Ectodermal cell (in vitro differentiated cells): Measurements from ENCODE around the gene RSPH10B.
"Not testable (repeated sequence)": the region's sequence is repeated elsewhere in the genome, so short reads cannot be mapped to it uniquely, and the experiment has no call there.

Experiments
- H3K27ac ChIP-seq: 2 replicates; pipeline ENCODE4 v1.7.0; 2013; ENCODE audit warnings: mild to moderate bottlenecking, low read depth, low read length; ENCODE audit not compliant: insufficient read depth, poor library complexity, severe bottlenecking
- H3K27me3 ChIP-seq: 2 replicates; pipeline ENCODE4 v1.7.0; 2013; ENCODE audit warnings: mild to moderate bottlenecking, low read length; ENCODE audit not compliant: insufficient read depth, control insufficient read depth, poor library complexity, severe bottlenecking
- H3K36me3 ChIP-seq: one replicate; pipeline ENCODE4 v1.7.0; 2013; ENCODE audit warnings: low read length; ENCODE audit not compliant: control insufficient read depth, insufficient read depth
- H3K4me1 ChIP-seq: one replicate; pipeline ENCODE4 v1.7.0; 2013; ENCODE audit warnings: low read length; ENCODE audit not compliant: control insufficient read depth, insufficient read depth
- H3K4me3 ChIP-seq: 2 replicates; pipeline ENCODE4 v1.7.0; 2013; ENCODE audit warnings: low read depth, low read length, control low read depth; ENCODE audit not compliant: insufficient read depth
- H3K9me3 ChIP-seq: 2 replicates; pipeline ENCODE4 v1.7.0; 2013; ENCODE audit warnings: mild to moderate bottlenecking, low read length, moderate library complexity; ENCODE audit not compliant: control insufficient read depth
- WGBS, 2 experiments: methylation state at CpG; one replicate each; pipeline ENCODE4 v1.1.7; 2013; ENCODE audit warnings: missing lambda C conversion rate in 2 of 2; 5-methylcytosine and 5-hydroxymethylcytosine counted together

The RSPH10B gene

DNA sequence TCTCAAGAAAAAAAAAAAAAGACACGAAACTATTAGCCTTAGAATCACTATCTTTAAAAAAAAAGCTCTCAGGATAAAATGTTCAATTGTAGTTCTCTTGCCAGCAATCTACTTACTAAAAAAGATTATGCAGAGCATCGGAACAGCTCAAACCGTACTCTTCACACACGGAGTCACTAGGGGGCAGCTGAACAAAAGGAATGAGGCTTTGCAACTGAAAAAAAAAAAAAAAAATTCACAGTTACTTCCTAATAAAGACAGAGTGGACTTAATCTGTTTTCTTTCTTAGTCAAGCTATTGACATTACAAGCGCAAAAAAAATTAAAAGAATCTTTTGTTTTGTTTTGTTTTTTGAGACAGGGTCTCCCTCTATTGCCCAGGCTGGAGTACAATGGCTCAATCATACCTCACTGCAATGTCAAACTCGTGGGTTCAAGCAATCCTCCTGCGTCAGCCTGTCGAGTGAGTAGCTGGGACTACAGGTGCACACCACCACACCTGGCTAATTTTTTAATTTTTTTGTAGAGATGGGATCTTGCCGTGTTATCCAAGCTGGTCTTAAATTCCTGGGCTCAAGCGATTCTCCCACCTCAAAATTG, 26.8 kb upstream of the RSPH10B start:
- 77 to 81% methylated on average over 10 of the region's 10 CpGs for WGBS, 2 experiments

DNA sequence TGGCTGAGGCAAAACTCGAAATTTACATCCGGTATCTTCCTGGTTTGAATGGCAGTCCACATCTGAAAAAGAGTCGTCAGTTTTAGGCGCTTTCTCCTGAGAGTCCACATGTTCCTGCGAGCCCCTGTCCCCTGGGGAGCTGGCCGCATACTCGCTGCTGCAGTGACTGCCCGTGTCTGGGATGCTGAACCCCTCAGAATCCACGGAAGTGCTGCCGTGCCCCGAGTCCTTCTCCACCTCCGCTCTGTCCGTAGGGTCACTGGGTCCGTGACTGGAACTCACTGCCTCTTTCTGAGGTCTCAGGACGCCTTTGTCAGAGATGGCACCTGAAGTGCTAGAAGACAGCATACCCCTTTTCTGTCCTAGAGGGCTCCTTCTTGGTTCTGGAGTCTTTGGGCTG, 16.6 kb upstream of the RSPH10B start:
- not testable (repeated sequence) for H3K27me3 ChIP-seq, H3K27ac ChIP-seq, H3K4me1 ChIP-seq, H3K9me3 ChIP-seq, H3K4me3 ChIP-seq
- H3K36me3 ChIP-seq = peaks cover 11% of the 10 kb centered on the region
- 94 to 96% methylated on average over 15 of the region's 15 CpGs for WGBS, 2 experiments

More for the DNA sequence above, 26.8 kb upstream of the RSPH10B start:
- no peak overlapping the region for H3K27ac ChIP-seq
- peaks cover 11% of the 10 kb centered on the region for H3K36me3 ChIP-seq
- H3K9me3 ChIP-seq = no peaks in the 10 kb centered on the region
- H3K4me3 ChIP-seq = no peak overlapping the region
- H3K27me3 ChIP-seq = no peaks in the 10 kb centered on the region
- H3K4me1 ChIP-seq = no peaks in the 10 kb centered on the region

DNA sequence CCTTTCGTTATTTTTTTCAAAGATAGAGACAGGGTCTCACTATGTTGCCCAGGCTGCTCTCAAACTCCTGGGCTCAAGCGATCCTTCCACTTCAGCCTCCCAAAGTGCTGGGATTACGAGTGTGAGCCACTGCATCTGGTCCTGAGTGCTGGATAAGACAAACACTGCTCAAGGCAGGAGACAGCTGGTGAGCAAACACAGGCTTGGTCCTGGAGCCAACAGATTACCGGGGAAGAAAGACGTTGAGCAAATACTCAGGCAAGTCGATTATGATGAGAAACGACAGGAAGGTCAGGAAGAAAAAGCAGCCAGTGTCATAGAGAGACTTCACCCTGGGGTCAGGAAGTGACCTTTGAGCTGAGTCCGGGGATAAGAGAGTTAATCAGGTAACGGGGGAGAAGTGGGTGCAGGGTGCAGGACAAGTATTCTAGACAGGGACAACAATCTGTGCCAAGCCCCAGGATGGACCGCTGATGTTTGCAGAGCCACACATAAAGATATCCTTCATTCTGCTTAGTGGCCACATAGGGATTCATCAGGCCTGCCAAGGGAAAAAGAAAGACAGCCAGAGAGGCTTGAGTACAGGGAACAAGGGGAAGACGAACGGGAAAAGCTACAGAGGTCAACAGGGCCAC, 9.3 kb upstream of the RSPH10B start:
- H3K4me3 ChIP-seq, H3K4me1 ChIP-seq: not testable (repeated sequence)
- WGBS, 2 experiments = no CpG with 5 or more reads among the region's 12 CpGs

DNA sequence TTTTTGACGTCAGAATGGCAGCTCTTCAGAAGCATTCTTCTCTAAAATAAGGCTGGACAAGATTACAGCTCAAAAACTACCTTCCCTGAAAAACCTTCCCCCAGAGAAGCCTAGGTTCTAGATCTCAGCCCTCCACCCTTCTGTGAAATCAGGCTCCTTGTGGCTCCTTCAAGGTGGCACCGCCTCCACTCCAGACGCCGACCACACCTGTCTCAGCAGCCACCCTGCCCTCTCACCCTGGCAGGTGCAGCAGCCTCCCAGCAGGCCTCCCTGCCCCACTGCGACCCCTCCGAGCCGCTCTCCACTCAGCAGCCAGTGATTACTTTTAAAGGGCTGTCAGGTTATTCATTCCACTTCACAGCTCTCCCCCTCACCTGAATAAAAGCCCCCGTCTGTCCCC, 3.1 kb upstream of the RSPH10B start:
- WGBS, 2 experiments = no CpG with 5 or more reads among the region's 8 CpGs
- not testable (repeated sequence) for H3K36me3 ChIP-seq, H3K27me3 ChIP-seq, H3K27ac ChIP-seq, H3K4me3 ChIP-seq, H3K4me1 ChIP-seq, H3K9me3 ChIP-seq

More for the DNA sequence above, 9.3 kb upstream of the RSPH10B start:
- H3K36me3 ChIP-seq, H3K27me3 ChIP-seq, H3K9me3 ChIP-seq, H3K27ac ChIP-seq: not testable (repeated sequence)

DNA sequence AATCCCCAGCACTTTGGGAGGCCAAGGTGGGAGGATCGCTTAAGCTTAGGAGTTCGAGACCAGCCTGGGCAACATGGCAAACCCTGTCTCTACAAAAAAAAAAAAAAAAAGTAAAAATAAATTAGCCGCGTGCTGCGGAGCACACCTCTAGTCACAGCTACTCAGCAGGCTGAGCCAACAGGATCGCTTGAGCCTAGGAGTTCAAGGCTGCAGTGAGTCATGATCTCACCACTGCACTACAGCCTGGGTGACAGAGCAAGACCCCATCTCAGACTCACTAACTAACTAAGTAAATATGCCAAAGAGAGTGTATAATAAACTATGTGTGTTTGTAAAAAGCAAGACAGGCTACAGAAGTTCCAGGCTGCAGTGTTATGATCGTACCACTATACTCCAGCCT, 6.7 kb downstream of the RSPH10B start:
- H3K9me3 ChIP-seq, H3K27me3 ChIP-seq, H3K36me3 ChIP-seq, H3K27ac ChIP-seq, H3K4me1 ChIP-seq, H3K4me3 ChIP-seq: not testable (repeated sequence)
- WGBS, 2 experiments = 79 to 89% methylated on average over 4 to 5 of the region's 7 CpGs

DNA sequence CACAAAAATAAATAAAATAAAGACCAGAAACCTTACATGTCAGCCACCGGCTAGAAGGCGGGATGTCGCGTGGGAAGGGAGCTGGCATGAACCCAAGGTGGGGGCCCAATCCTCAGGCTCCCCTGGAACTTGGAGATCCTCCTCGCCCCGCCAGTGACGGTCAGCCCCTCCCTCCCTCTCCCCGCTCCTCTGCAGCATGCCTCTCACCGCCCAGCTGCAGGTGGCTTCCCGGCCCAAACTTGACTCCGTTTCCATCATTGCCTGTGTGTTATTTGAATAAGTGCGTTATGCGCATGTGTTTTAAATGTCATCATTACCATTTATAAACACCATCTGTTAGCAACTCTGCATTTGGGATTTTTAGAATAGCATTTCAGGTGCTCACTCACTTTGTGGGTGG, 7.3 kb downstream of the RSPH10B start:
- H3K36me3 ChIP-seq, H3K4me3 ChIP-seq, H3K27ac ChIP-seq, H3K9me3 ChIP-seq, H3K4me1 ChIP-seq, H3K27me3 ChIP-seq: not testable (repeated sequence)
- WGBS, 2 experiments = 79% methylated on average over 6 of the region's 13 CpGs; no CpG with 5 or more reads in 1 of the 2 experiments

DNA sequence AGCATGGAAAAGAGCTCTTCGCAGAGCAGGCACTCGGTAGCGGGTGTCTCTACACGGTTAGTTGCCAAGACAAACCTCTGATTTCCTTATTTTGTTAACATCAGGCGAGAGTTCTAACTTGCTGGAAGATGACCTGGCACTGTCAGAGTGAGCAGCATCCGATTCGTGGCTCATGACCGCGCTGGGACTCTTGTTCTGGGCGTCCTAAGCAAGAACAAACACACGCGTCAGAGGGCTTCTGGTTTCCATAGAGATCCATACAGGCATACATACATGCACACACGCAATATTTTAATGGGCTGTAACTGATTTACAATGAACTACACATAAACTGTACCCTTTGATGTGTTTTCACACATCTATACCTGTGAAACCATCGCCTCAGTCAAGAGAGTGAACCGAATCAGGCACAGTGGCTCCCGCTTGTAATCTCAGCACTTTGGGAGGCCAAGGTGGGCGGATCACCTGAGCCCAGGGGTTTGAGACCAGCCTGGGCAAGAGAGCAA, 35.5 kb downstream of the RSPH10B start:
- H3K4me3 ChIP-seq, H3K27me3 ChIP-seq, H3K4me1 ChIP-seq, H3K27ac ChIP-seq, H3K36me3 ChIP-seq, H3K9me3 ChIP-seq: not testable (repeated sequence)
- no CpG with 5 or more reads among the region's 17 CpGs for WGBS, 2 experiments

DNA sequence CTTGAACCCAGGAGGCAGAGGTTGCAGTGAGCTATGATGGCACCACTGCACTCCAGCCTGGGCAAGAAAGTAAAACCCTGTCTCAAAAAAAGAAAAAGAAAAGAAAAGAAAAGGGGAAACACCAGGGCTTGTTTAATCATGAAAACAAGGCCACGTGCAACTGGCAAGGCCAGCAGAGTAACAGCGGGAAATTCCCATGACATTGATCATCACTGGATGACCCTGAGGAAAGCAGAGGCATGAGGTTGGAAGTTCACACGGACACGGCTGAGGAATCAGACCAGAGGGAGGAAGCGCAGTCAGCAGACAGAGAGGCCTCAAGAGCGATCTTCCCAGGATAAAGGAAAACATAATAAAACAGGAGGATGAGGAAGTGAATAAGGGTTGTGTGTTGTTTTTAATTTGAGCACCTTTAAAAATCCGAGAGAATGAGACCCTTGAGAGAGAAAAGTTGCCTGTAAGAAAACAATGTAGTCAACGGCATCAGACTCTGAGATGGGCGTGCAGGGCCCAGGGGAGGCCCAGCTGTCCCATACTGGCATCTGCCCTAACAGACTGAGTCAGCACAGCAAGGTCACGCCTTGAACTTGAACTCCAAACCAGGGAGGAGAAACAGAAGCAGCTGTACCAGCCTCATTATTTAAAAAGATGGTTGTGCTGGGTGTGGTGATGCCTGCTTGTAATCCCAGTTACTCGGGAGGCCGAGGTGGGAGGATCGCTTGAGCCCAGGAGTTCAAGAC, 38.4 kb downstream of the RSPH10B start:
- H3K36me3 ChIP-seq, H3K9me3 ChIP-seq, H3K27me3 ChIP-seq, H3K27ac ChIP-seq, H3K4me1 ChIP-seq, H3K4me3 ChIP-seq: not testable (repeated sequence)
- 89 to 94% methylated on average over 3 to 5 of the region's 13 CpGs for WGBS, 2 experiments

DNA sequence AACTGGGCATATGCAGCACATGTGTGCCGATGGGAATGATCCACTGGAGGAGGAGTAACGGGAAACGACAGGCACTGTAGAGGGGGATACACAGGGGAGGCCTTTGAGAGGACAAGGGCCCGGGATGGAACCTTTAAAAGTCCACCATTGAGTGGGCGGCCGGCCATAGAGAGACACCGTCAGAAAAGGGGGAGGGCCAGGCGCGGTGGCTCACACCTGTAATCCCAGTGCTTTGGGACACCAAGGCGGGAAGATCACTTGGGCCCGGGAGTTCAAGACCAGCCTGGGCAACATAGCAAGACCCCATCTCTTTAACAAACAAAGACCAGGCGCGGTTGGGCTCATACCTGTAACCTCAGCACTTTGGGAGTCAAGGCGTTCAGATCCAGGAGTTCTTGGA, 39.2 kb downstream of the RSPH10B start:
- 93 to 95% methylated on average over 13 to 14 of the region's 14 CpGs for WGBS, 2 experiments

DNA sequence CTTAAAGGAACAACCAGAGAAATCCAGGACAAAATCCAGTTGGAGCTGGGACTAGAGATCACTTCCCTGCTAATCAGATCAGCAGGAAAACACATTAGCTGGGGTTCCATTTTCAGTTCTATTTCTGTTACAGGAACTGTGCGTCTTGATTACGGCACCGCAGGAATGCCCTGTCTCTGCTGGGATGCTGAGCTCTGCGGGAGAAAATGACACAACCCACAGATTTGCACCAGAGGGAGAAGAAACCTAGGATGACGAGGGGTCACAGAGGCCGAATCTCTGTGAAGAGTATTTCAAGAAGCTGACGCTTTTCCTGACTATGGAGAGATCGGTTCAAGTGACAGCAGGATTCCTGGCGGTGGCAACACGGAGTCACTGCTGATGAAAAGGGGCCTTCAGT, 40.2 kb downstream of the RSPH10B start:
- not testable (repeated sequence) for H3K36me3 ChIP-seq, H3K4me1 ChIP-seq, H3K4me3 ChIP-seq, H3K9me3 ChIP-seq, H3K27me3 ChIP-seq, H3K27ac ChIP-seq
- no CpG with 5 or more reads among the region's 10 CpGs for WGBS, 2 experiments

More for the DNA sequence above, 39.2 kb downstream of the RSPH10B start:
- H3K9me3 ChIP-seq, H3K4me1 ChIP-seq, H3K27ac ChIP-seq, H3K36me3 ChIP-seq, H3K4me3 ChIP-seq, H3K27me3 ChIP-seq: not testable (repeated sequence)
